Astrocyte of the spinal cord (primary cell): Measurements from ENCODE around the gene OR12D3.

Experiments used
- DNase-seq: peaks from one replicate; pipeline ENCODE4 v3.0.0; 2011; ENCODE audit warnings: low read depth, low spot score
- H3K4me3 ChIP-seq: 2 replicates; pipeline ENCODE4 v1.5.1; 2011; ENCODE audit warnings: low read depth, mild to moderate bottlenecking, low read length, moderate library complexity
- CTCF ChIP-seq: IDR thresholded peaks from 2 replicates; pipeline ENCODE4 v1.5.1; 2012; ENCODE audit warnings: low read depth, mild to moderate bottlenecking, low read length, inconsistent platforms
- in situ Hi-C: cut with HindIII; loops from 2 replicates; pipeline ENCODE4 v1.10.0; 2017; ENCODE audit warnings: low sequenced_read_pairs

Gene OR12D3

GRCh38 chr6:29375191-29375590 is at the start of gene OR12D3:
TSS of gene OR12D3 (minus strand) at chr6:29375291. CDS start at chr6:29375287, 4 bp downstream.
- in situ Hi-C loops, result no loop called here
- no peak for TF ChIP-seq CTCF
- DNase-seq, result no peak
- H3K4me3 ChIP-seq, result no peak within 1 kb of the TSS

GRCh38 chr6:29424575-29424974 is 49.5 kb upstream of the OR12D3 start:
- no peak overlapping the region for H3K4me3 ChIP-seq
- no peak for DNase-seq
- no peak for TF ChIP-seq CTCF
- in situ Hi-C loops, result no loop called here

GRCh38 chr6:29424168-29424567 is 49.1 kb upstream of the OR12D3 start:
- in situ Hi-C loops, result no loop called here
- no peak for DNase-seq
- H3K4me3 ChIP-seq, result no peak overlapping the region
- no peak for TF ChIP-seq CTCF

- in situ Hi-C loops, result no loop called here
Observed at GRCh38 chr6:29419516-29419915, 44.4 kb upstream of the OR12D3 start.

GRCh38 chr6:29414588-29414987 is 39.5 kb upstream of the OR12D3 start, which contains the start of gene OR12D1:
TSS of gene OR12D1 (plus strand) at chr6:29414928.
- peak; percentile 4 for TF ChIP-seq CTCF
- no peak for DNase-seq
- in situ Hi-C loops, result no loop called here
- H3K4me3 ChIP-seq, result no peak within 1 kb of the TSS

More at GRCh38 chr6:29419516-29419915, 44.4 kb upstream of the OR12D3 start:
- TF ChIP-seq CTCF, result no peak
- no peak for DNase-seq
- no peak overlapping the region for H3K4me3 ChIP-seq

GRCh38 chr6:29403801-29404200 is 28.7 kb upstream of the OR12D3 start:
- in situ Hi-C loops, result no loop called here
- TF ChIP-seq CTCF, result no peak
- H3K4me3 ChIP-seq, result no peak overlapping the region
- no peak for DNase-seq

GRCh38 chr6:29399525-29399924 is 24.4 kb upstream of the OR12D3 start:
- in situ Hi-C loops, result no loop called here
- no peak for DNase-seq
- no peak for TF ChIP-seq CTCF
- no peak overlapping the region for H3K4me3 ChIP-seq
